Muscle of back (tissue), 10 donors: ENCODE measurements around the gene OR10Z1. TPM values are rescaled to one million over a fixed set of nuclear protein-coding genes. Genes with fewer than 3 reads are reported as not detected.

ENCODE experiments used
- polyA plus RNA-seq, 10 donors: library from polyadenylated mRNA; unstranded; fragments of 120-200 nt; gene quantifications; one replicate each; pipeline ENCODE4 v1.2.1, GENCODE V29; 2013; ENCODE audit not compliant: insufficient read length in 10 of 10

OR10Z1 gene
- polyA plus RNA-seq, 10 donors = 0.04 to 0.12 (median 0.07) TPM; not detected in 1

Other genes starting within 250 kb of the OR10Z1 start
- gene OR10T2, start 205.8 kb upstream of the OR10Z1 start, polyA plus RNA-seq = not detected
- not detected for gene OR10K2, start 179.0 kb upstream of the OR10Z1 start, polyA plus RNA-seq
- not detected for gene OR10K1, start 143.4 kb upstream of the OR10Z1 start, polyA plus RNA-seq
- gene OR10R2, start 133.0 kb upstream of the OR10Z1 start, polyA plus RNA-seq = not detected
- gene OR6Y1, start 50.9 kb upstream of the OR10Z1 start, polyA plus RNA-seq = not detected
- not detected for gene OR6P1, start 34.7 kb upstream of the OR10Z1 start, polyA plus RNA-seq
- gene OR10X1, start 25.4 kb upstream of the OR10Z1 start, polyA plus RNA-seq = not detected
- gene SPTA1, start 81.4 kb downstream of the OR10Z1 start, polyA plus RNA-seq = 1 to 10 TPM; 1.4 to 8.1 (median 3.3) TPM
- gene OR6K2, start 95.4 kb downstream of the OR10Z1 start, polyA plus RNA-seq = not detected
- gene OR6K3, start 115.5 kb downstream of the OR10Z1 start, polyA plus RNA-seq = not detected
- gene OR6K6, start 149.5 kb downstream of the OR10Z1 start, polyA plus RNA-seq = not detected
- not detected for gene OR6N1, start 166.9 kb downstream of the OR10Z1 start, polyA plus RNA-seq
- gene OR6N2, start 175.9 kb downstream of the OR10Z1 start, polyA plus RNA-seq = not detected
- 1 to 10 TPM; 2.4 to 8.5 (median 4.4) TPM for gene MNDA, start 226.1 kb downstream of the OR10Z1 start, polyA plus RNA-seq